Osteoblast (primary cell): ENCODE results near the gene BIN1. TPM values are rescaled to one million over a fixed set of nuclear protein-coding genes. Genes with fewer than 3 reads are reported as not detected.

ENCODE experiments used
- DNase-seq: peaks from one replicate; pipeline ENCODE4 v3.0.0; 2011; ENCODE audit warnings: low spot score, mixed read lengths; ENCODE audit not compliant: insufficient read length; ENCODE audit errors: missing footprints
- H2AFZ ChIP-seq: 2 replicates; pipeline ENCODE4 v1.6.0; 2011; ENCODE audit warnings: mild to moderate bottlenecking, low read length
- H3K27ac ChIP-seq: 2 replicates; pipeline ENCODE4 v1.5.1; 2011; ENCODE audit warnings: mild to moderate bottlenecking, low read depth, low read length, moderate library complexity
- H3K27me3 ChIP-seq: 2 replicates; pipeline ENCODE4 v1.6.0; 2012; ENCODE audit warnings: mild to moderate bottlenecking, control low read depth, inconsistent platforms, low read length, moderate library complexity; ENCODE audit not compliant: insufficient read depth
- H3K36me3 ChIP-seq: 2 replicates; pipeline ENCODE4 v1.5.1; 2011; ENCODE audit warnings: mild to moderate bottlenecking, low read length, control low read depth, moderate library complexity; ENCODE audit not compliant: insufficient read depth
- H3K4me1 ChIP-seq: 2 replicates; pipeline ENCODE4 v1.5.1; 2011; ENCODE audit warnings: mild to moderate bottlenecking, low read length, control low read depth, moderate library complexity; ENCODE audit not compliant: insufficient read depth
- H3K4me2 ChIP-seq: 2 replicates; pipeline ENCODE4 v1.6.0; 2011; ENCODE audit warnings: mild to moderate bottlenecking, low read length; ENCODE audit not compliant: insufficient read depth
- H3K4me3 ChIP-seq: fragments of 200-600 bp; sonication (generic); 3 replicates; pipeline ENCODE4 v1.5.1; 2012; ENCODE audit warnings: mild to moderate bottlenecking, low read length, inconsistent platforms; ENCODE audit not compliant: insufficient read depth
- H3K79me2 ChIP-seq: 2 replicates; pipeline ENCODE4 v1.6.0; 2012; ENCODE audit warnings: mild to moderate bottlenecking, low read length, control low read depth, inconsistent platforms; ENCODE audit not compliant: insufficient read depth
- H3K9me3 ChIP-seq: 2 replicates; pipeline ENCODE4 v1.5.1; 2011; ENCODE audit warnings: low read depth, low read length, control low read depth
- H4K20me1 ChIP-seq: 2 replicates; pipeline ENCODE4 v1.6.0; 2012; ENCODE audit warnings: mild to moderate bottlenecking, low read length, control low read depth; ENCODE audit not compliant: insufficient read depth
- CTCF ChIP-seq: IDR thresholded peaks from 2 replicates; pipeline ENCODE4 v1.5.1; 2011; ENCODE audit warnings: mild to moderate bottlenecking, low read depth, low read length, moderate library complexity; ENCODE audit errors: extremely low read depth
- total RNA-seq: library from RNA; depleted of rRNA; stranded (reverse); fragments of >200 nt; gene quantifications from 2 replicates; pipeline ENCODE4 v1.2.3, GENCODE V29; 2012

The BIN1 gene
- total RNA-seq, 1 donor = 85.4 TPM

DNA sequence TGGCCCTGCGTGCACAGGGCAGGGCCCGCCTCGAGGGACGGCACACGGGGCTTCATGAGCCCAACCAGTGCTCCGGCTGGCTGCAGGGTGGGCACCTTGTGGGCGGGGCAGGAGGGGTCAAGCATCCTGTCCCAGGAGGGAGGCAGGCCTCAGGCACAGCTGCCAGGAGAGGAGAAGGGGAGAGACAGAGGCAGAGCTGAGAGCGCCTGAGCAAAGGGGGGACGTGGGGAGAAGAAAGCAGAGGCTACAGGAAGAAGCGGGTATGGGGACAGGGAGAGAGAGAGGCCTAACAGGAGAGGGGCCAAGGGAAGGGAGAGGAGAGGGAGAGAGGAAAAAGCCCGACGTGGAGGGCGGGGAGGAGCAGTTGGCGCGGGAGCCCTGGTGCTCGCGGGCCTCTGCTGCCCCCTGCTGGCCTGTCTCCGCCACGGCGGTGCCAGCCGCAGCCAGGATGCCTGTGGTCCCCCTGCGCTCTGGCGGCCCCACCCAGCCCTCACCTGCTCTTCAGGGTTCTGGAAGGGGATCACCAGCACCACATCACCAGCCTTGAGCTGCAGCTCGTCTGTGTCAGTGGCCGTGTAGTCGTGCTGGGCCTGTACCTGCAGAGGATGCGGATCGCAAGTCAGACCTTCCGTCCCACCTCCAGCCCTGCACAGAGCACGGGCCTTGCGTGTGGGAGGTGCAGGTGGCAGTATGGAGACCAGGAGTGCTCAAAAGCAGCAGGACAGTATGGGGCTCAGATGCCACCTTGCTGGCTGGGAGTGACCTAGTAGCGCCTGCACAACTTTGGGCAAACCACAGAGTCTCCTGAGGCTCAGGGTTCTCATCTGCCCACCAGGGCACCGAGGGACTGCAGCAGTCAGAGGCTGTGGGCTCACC is 56.8 kb downstream of the BIN1 start:
- Histone ChIP-seq H3K9me3 (no peaks in the 10 kb centered on the region), H3K36me3 (peaks cover 5% of the 10 kb centered on the region), H3K4me3 (no peak overlapping the region), H3K79me2 (no peaks in the 10 kb centered on the region), H3K27ac (no peak overlapping the region), H2AFZ (peak overlapping the region; percentile 62), H3K27me3 (no peaks in the 10 kb centered on the region), H3K4me2 (no peak overlapping the region), H3K4me1 (no peaks in the 10 kb centered on the region), H4K20me1 (peaks cover 5% of the 10 kb centered on the region)
- DNase-seq = peak; percentile 99
- TF ChIP-seq CTCF = peak; percentile 78

- no peaks in the 10 kb centered on the region for H3K4me1 ChIP-seq
- H3K79me2 ChIP-seq = no peaks in the 10 kb centered on the region
- TF ChIP-seq CTCF = no peak
- H3K27me3 ChIP-seq = no peaks in the 10 kb centered on the region
- H3K4me3 ChIP-seq = no peak overlapping the region
- H3K9me3 ChIP-seq = no peaks in the 10 kb centered on the region
- no peak overlapping the region for H2AFZ ChIP-seq
- H3K4me2 ChIP-seq = no peak overlapping the region
- H3K27ac ChIP-seq = no peak overlapping the region
- H4K20me1 ChIP-seq = peaks cover 5% of the 10 kb centered on the region
- peak; percentile 80 for DNase-seq
- H3K36me3 ChIP-seq = peaks cover 5% of the 10 kb centered on the region
Observed at GRCh38 chr2:127048969-127049897, 57.7 kb downstream of the BIN1 start.

DNA sequence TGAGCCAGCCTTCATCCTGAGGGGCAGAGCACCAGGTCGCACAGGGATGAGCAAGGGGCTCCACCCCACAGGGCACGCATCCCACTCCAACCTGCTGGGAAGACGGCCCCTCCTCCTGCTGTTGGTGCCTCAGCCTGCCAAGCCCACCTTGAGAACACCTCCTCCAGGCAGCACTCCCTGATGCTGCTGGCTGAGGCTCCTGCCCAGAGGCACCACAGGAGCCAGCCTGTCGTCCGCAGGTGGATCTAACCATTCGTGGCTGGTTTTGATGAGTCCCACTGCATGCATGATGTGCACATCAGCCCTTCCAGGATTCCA is 58.4 kb downstream of the BIN1 start:
- H3K4me2 ChIP-seq = no peak overlapping the region
- no peak overlapping the region for H3K4me3 ChIP-seq
- no peaks in the 10 kb centered on the region for H3K4me1 ChIP-seq
- no peaks in the 10 kb centered on the region for H3K9me3 ChIP-seq
- H2AFZ ChIP-seq = no peak overlapping the region
- peaks cover 5% of the 10 kb centered on the region for H3K36me3 ChIP-seq
- peaks cover 5% of the 10 kb centered on the region for H4K20me1 ChIP-seq
- peak; percentile 71 for DNase-seq
- no peaks in the 10 kb centered on the region for H3K27me3 ChIP-seq
- H3K79me2 ChIP-seq = no peaks in the 10 kb centered on the region
- TF ChIP-seq CTCF = no peak
- H3K27ac ChIP-seq = no peak overlapping the region
